TTC549 (cell line): ENCODE results near the gene TFRC.
"Not testable (repeated sequence)": the region's sequence is repeated elsewhere in the genome, so short reads cannot be mapped to it uniquely, and the experiment has no call there.

Source experiments
- FAIRE-seq: peaks from 2 replicates; lab custom pipeline; 2012; peaks lifted over from hg19 to GRCh38; lab: Jason Lieb, UNC

The TFRC gene

GRCh38 chr3:196048922-196049598 is 32.8 kb downstream of the TFRC start:
- no peak for FAIRE-seq

- FAIRE-seq: no peak
Measured at GRCh38 chr3:196047391-196048030, 34.4 kb downstream of the TFRC start.

GRCh38 chr3:196044513-196044912 is 37.4 kb downstream of the TFRC start:
- FAIRE-seq: no peak

- no peak for FAIRE-seq
Measured at GRCh38 chr3:196042673-196043072, 39.2 kb downstream of the TFRC start.

GRCh38 chr3:196039359-196039758 is 42.5 kb downstream of the TFRC start:
- FAIRE-seq: no peak

- not testable (repeated sequence) for FAIRE-seq
Measured at GRCh38 chr3:196026059-196026458, 55.8 kb downstream of the TFRC start.

- FAIRE-seq: no peak
Measured at GRCh38 chr3:196024968-196025367, 56.9 kb downstream of the TFRC start.

- FAIRE-seq: no peak
Measured at GRCh38 chr3:196023947-196024346, 57.9 kb downstream of the TFRC start.

- FAIRE-seq: not testable (repeated sequence)
Measured at GRCh38 chr3:196022499-196022878, 59.4 kb downstream of the TFRC start.

- FAIRE-seq: no peak
Measured at GRCh38 chr3:196020373-196020772, 61.5 kb downstream of the TFRC start.

GRCh38 chr3:196019576-196019975 is 62.3 kb downstream of the TFRC start:
- FAIRE-seq: not testable (repeated sequence)

GRCh38 chr3:196018159-196018558 is 63.7 kb downstream of the TFRC start:
- not testable (repeated sequence) for FAIRE-seq

GRCh38 chr3:196016485-196016884 is 65.4 kb downstream of the TFRC start:
- FAIRE-seq: no peak

GRCh38 chr3:196016059-196016458 is 65.8 kb downstream of the TFRC start:
- no peak for FAIRE-seq

- FAIRE-seq: no peak
Measured at GRCh38 chr3:196013587-196014487, 68.1 kb downstream of the TFRC start.

GRCh38 chr3:196012941-196013476 is 68.9 kb downstream of the TFRC start:
- FAIRE-seq: no peak

GRCh38 chr3:196012481-196012880 is 69.4 kb downstream of the TFRC start:
- no peak for FAIRE-seq

GRCh38 chr3:196009456-196009855 is 72.4 kb downstream of the TFRC start:
- FAIRE-seq: no peak

- FAIRE-seq: no peak
Measured at GRCh38 chr3:196008929-196009328, 73.0 kb downstream of the TFRC start.

- no peak for FAIRE-seq
Measured at GRCh38 chr3:196008387-196008786, 73.5 kb downstream of the TFRC start.

GRCh38 chr3:196007744-196008335 is 74.0 kb downstream of the TFRC start:
- no peak for FAIRE-seq

- not testable (repeated sequence) for FAIRE-seq
Measured at GRCh38 chr3:196005338-196005737, 76.6 kb downstream of the TFRC start.
